Fibroblast of lung (primary cell): ENCODE measurements around the gene WDFY2. TPM values are rescaled to one million over a fixed set of nuclear protein-coding genes. Genes with fewer than 3 reads are reported as not detected.

Experiments used
- DNase-seq, 2 donors: peaks; one replicate each; pipeline versions ENCODE4 v3.0.0 to v3.0.0-alpha.2; 2010; ENCODE audit warnings: low read depth in 2 of 2
- H2AFZ ChIP-seq: 2 replicates; pipeline ENCODE4 v1.5.1; 2012; ENCODE audit warnings: low read length, control low read depth, inconsistent platforms
- H3K27ac ChIP-seq: 2 replicates; pipeline ENCODE4 v1.5.1; 2011; ENCODE audit warnings: low read length, control low read depth; ENCODE audit not compliant: insufficient read depth
- H3K27me3 ChIP-seq: 2 replicates; pipeline ENCODE4 v1.5.1; 2011; ENCODE audit warnings: mild to moderate bottlenecking, low read length; ENCODE audit not compliant: control insufficient read depth, insufficient read depth
- H3K36me3 ChIP-seq: 2 replicates; pipeline ENCODE4 v1.5.1; 2011; ENCODE audit warnings: low read length; ENCODE audit not compliant: control insufficient read depth, insufficient read depth
- H3K4me1 ChIP-seq: 2 replicates; pipeline ENCODE4 v1.5.1; 2011; ENCODE audit warnings: low read length; ENCODE audit not compliant: control insufficient read depth, insufficient read depth; ENCODE audit errors: extremely low read depth
- H3K4me2 ChIP-seq: 2 replicates; pipeline ENCODE4 v1.5.1; 2011; ENCODE audit warnings: low read length, control low read depth; ENCODE audit not compliant: insufficient read depth; ENCODE audit errors: extremely low read depth
- H3K4me3 ChIP-seq, 4 experiments: fragments of 200-600 bp in 1 of 4; sonication (generic) in 1 of 4; replicated peaks in 1 of 4; 2 replicates each; pipeline ENCODE4 v1.5.1; 2011 to 2016; ENCODE audit warnings: low read length in 4 of 4, low read depth in 3 of 4, mild to moderate bottlenecking in 3 of 4, control low read depth in 2 of 4, inconsistent platforms in 1 of 4, mixed read lengths in 1 of 4; ENCODE audit not compliant: insufficient read depth in 1 of 4; ENCODE audit errors: control extremely low read depth in 1 of 4
- H3K79me2 ChIP-seq: 2 replicates; pipeline ENCODE4 v1.5.1; 2012; ENCODE audit warnings: mild to moderate bottlenecking, low read length, inconsistent platforms; ENCODE audit not compliant: control insufficient read depth, insufficient read depth
- H3K9ac ChIP-seq: 2 replicates; pipeline ENCODE4 v1.5.1; 2011; ENCODE audit warnings: mild to moderate bottlenecking, low read length, control low read depth; ENCODE audit not compliant: insufficient read depth
- H3K9me3 ChIP-seq: 2 replicates; pipeline ENCODE4 v1.5.1; 2012; ENCODE audit warnings: low read depth, low read length; ENCODE audit not compliant: control insufficient read depth, insufficient read depth
- H4K20me1 ChIP-seq: 2 replicates; pipeline ENCODE4 v1.5.1; 2011; ENCODE audit warnings: low read length; ENCODE audit not compliant: control insufficient read depth, insufficient read depth; ENCODE audit errors: extremely low read depth
- CTCF ChIP-seq, 2 donors: IDR thresholded peaks in 1 of 2; conservative IDR thresholded peaks in 1 of 2; 1 replicate in 1 of 2; 2 replicates in 1 of 2; pipeline ENCODE4 v1.5.1; 2011 to 2012; ENCODE audit warnings: low read length in 2 of 2, control low read depth in 1 of 2, inconsistent platforms in 1 of 2, low read depth in 1 of 2, mild to moderate bottlenecking in 1 of 2
- EZH2 ChIP-seq: IDR thresholded peaks from 2 replicates; pipeline ENCODE4 v1.5.1; 2012; ENCODE audit warnings: low read length, control low read depth, mild to moderate bottlenecking; ENCODE audit errors: missing control alignments
- polyA plus RNA-seq, 2 donors: library from polyadenylated mRNA; depleted of rRNA in 1 of 2; stranded (reverse) in 1 of 2; unstranded in 1 of 2; fragments of >200 nt; gene quantifications; 2 replicates each; pipeline ENCODE4 v1.2.1, GENCODE V29; 2011 to 2012; ENCODE audit warnings: missing spikeins in 1 of 2
- total RNA-seq: library from RNA; depleted of rRNA; stranded (reverse); fragments of >200 nt; gene quantifications from 2 replicates; pipeline ENCODE4 v1.2.1, GENCODE V29; 2014

The WDFY2 gene
- total and polyA plus RNA-seq, 2 donors (not counting 1 experiment from before 2014, with no cell fraction given) = 4.9 to 9.2 TPM

DNA sequence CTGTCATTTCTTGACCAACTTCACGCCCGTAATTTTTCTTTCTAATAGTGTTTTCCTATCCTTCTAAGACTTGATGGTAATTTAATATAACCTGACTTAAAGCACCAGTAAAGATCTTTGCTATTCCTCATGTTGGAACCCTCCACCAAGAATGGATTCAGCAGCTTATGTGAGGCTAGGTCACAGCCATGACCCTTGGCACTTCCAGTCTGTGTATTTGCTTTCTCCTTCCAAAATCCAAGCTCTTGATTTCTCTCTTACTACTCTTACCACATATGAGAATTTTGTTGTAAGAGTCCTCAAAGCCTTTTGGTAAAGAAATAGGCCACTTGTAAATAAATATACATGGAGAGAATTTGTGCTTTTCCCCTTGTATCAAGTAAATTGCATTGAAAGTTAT is 158.3 kb downstream of the WDFY2 start:
- TF ChIP-seq CTCF (conservative IDR thresholded peaks at IDR 0.05 in 1 of 2, IDR thresholded peaks at IDR 0.05 in 1 of 2; ENCODE audit: low read depth in 1 of 2, low read length in 2 of 2) (no peak), EZH2 (no peak)

GRCh38 chr13:51745243-51745642 is 161.0 kb downstream of the WDFY2 start:
- Histone ChIP-seq H3K27me3 (no peaks in the 10 kb centered on the region), H3K9me3 (no peaks in the 10 kb centered on the region), H4K20me1 (no peaks in the 10 kb centered on the region), H3K79me2 (no peaks in the 10 kb centered on the region), H3K27ac (no peak overlapping the region), H3K36me3 (no peaks in the 10 kb centered on the region), H3K4me3 (no peak overlapping the region), H2AFZ (no peak overlapping the region), H3K4me1 (no peaks in the 10 kb centered on the region), H3K4me2 (no peak overlapping the region), H3K9ac (no peak overlapping the region)
- DNase-seq = no peak
- TF ChIP-seq EZH2 (no peak), CTCF (conservative IDR thresholded peaks at IDR 0.05 in 1 of 2, IDR thresholded peaks at IDR 0.05 in 1 of 2; ENCODE audit: low read depth in 1 of 2, low read length in 2 of 2) (no peak)

More for the DNA sequence above, 158.3 kb downstream of the WDFY2 start:
- no peak overlapping the region for H3K9ac ChIP-seq
- no peak overlapping the region for H3K4me3 ChIP-seq
- no peak overlapping the region for H2AFZ ChIP-seq
- no peaks in the 10 kb centered on the region for H3K9me3 ChIP-seq
- H3K27ac ChIP-seq = no peak overlapping the region
- H3K4me1 ChIP-seq = no peaks in the 10 kb centered on the region
- no peaks in the 10 kb centered on the region for H3K79me2 ChIP-seq
- H3K36me3 ChIP-seq = no peaks in the 10 kb centered on the region
- H4K20me1 ChIP-seq = no peaks in the 10 kb centered on the region
- no peaks in the 10 kb centered on the region for H3K27me3 ChIP-seq
- no peak for DNase-seq
- no peak overlapping the region for H3K4me2 ChIP-seq

- H3K27me3 ChIP-seq = no peaks in the 10 kb centered on the region
- no peak for DNase-seq
- H3K4me2 ChIP-seq = no peak overlapping the region
- H2AFZ ChIP-seq = no peak overlapping the region
- TF ChIP-seq CTCF (conservative IDR thresholded peaks at IDR 0.05 in 1 of 2, IDR thresholded peaks at IDR 0.05 in 1 of 2; ENCODE audit: low read depth in 1 of 2, low read length in 2 of 2) (no peak), EZH2 (no peak)
- H4K20me1 ChIP-seq = no peaks in the 10 kb centered on the region
- no peaks in the 10 kb centered on the region for H3K79me2 ChIP-seq
- H3K9me3 ChIP-seq = no peaks in the 10 kb centered on the region
- H3K9ac ChIP-seq = no peak overlapping the region
- no peaks in the 10 kb centered on the region for H3K4me1 ChIP-seq
- H3K4me3 ChIP-seq = no peak overlapping the region
- H3K27ac ChIP-seq = no peak overlapping the region
- H3K36me3 ChIP-seq = no peaks in the 10 kb centered on the region
Measured at GRCh38 chr13:51746802-51747201, 162.5 kb downstream of the WDFY2 start.
